GM12873 (cell line): ENCODE results near the gene ZDHHC7.

Experiments
- CTCF ChIP-seq: IDR thresholded peaks from 2 replicates; pipeline ENCODE4 v1.5.1; 2012; ENCODE audit warnings: low read depth, mild to moderate bottlenecking, moderate library complexity, low read length, control low read depth; ENCODE audit not compliant: insufficient read depth; ENCODE audit errors: missing control alignments

Gene ZDHHC7

GRCh38 chr16:85026703-85027102 is 15.4 kb upstream of the ZDHHC7 start:
- TF ChIP-seq CTCF = no peak

- TF ChIP-seq CTCF = no peak
These were observed 14.7 kb upstream of the ZDHHC7 start for GRCh38 chr16:85025781-85026653.

GRCh38 chr16:85019659-85020245 is 8.4 kb upstream of the ZDHHC7 start:
- no peak for TF ChIP-seq CTCF

- TF ChIP-seq CTCF = no peak
These were observed 7.3 kb upstream of the ZDHHC7 start for GRCh38 chr16:85018529-85019236.

GRCh38 chr16:85017633-85018032 is 6.3 kb upstream of the ZDHHC7 start:
- no peak for TF ChIP-seq CTCF

- TF ChIP-seq CTCF = no peak
These were observed 5.8 kb upstream of the ZDHHC7 start for GRCh38 chr16:85017151-85017550.
